ENCODE data around the gene CRHBP.

DNA sequence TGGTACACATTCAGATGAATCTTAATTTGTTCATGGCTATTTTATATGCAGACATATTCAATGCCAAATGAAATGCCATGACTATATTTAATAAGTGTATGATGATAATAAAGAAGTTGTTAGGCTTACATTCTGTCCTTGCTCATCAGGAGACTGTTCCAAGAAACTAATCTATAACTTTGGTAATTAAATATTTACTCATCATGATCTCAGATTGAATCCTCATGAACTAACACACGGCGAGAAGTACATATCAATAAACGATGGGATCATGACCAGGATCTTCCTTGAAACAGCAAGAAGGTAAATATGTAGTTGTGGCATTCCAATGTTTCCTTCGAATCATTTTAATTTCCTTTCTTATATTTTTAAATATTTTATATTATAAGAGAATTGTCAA, 64.8 kb downstream of the CRHBP start:
- TF ChIP-seq, protein P1, sequence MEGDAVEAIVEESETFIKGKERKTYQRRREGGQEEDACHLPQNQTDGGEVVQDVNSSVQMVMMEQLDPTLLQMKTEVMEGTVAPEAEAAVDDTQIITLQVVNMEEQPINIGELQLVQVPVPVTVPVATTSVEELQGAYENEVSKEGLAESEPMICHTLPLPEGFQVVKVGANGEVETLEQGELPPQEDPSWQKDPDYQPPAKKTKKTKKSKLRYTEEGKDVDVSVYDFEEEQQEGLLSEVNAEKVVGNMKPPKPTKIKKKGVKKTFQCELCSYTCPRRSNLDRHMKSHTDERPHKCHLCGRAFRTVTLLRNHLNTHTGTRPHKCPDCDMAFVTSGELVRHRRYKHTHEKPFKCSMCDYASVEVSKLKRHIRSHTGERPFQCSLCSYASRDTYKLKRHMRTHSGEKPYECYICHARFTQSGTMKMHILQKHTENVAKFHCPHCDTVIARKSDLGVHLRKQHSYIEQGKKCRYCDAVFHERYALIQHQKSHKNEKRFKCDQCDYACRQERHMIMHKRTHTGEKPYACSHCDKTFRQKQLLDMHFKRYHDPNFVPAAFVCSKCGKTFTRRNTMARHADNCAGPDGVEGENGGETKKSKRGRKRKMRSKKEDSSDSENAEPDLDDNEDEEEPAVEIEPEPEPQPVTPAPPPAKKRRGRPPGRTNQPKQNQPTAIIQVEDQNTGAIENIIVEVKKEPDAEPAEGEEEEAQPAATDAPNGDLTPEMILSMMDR (IDR thresholded peaks at IDR 0.05), result no peak
- TF ChIP-seq POLR2A (IDR thresholded peaks at IDR 0.05), result no peak

Data from uterus (tissue), 2 donors.